ENCODE data around the gene MN1.

Gene MN1

DNA sequence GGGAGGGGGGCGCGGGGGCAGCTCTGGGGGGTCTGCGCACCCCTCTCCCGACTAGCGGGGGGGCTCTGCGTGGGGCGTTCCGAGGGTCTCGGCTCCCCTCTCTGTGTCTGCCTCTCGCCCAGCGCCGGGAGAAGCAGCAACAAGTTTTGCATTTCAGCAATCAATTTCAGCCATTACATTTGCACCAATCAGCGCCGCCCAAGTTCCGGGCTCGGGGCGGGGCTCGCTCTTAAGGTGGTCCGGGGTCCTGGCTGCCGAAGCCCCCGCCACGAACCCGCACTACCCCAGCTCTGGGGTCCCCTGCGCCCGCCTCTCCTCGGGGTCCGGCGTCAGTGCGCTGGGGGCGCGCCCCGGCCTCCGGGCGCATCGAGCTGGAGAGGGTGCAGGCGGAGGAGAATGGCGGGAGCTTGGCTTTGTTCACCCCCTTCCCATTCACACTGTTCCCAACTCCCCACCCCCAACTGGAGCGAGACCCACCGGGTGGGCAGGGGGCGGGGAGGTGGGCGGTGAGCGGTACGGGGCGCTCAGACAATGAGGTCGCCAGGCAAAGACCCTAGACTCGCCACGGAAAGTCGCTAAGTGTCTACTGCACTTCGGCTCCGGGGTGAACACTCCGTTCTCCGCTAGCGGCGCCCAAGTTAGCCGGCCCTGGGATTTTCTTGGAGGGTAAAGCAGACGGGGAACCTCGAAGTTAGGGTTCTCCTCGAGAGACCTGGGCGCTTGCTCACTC, at the start of gene MN1:
TSS of gene MN1 (minus strand) at position 141 of the 730 bp plus-strand sequence. CDS start 1,213 bp downstream, outside the sequence.
- no peak for DNase-seq (ENCODE audit: low read depth)

DNA sequence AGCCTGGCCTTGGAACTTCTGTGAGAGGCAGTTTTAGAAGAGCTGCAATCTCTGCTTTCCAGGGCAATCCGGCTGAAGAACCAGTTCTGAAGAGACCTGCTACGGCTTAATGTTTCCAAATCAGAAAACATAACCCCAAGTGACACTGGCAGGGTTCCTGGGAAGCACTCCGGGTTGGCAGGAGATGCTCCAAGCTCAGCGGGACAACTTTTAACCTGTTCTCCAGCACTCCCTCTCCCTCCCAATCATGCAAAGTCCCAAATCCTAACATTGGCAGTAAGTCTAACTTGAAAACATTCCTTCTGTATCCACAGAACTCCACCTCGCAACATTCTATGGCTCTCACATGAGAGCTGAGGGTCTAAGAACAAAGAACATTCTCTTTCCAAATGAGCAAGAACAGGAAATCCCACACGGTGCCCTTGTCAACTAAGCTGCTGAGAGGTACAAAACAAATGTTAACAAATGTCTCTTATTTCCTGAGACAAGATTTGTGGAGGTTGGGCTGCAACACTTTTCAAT, 48.5 kb upstream of the MN1 start:
- DNase-seq (ENCODE audit: low read depth), result no peak

GRCh38 chr22:27848005-27848404, 46.4 kb upstream of the MN1 start:
- DNase-seq (ENCODE audit: low read depth), result no peak

- DNase-seq (ENCODE audit: low read depth), result no peak
Measured at GRCh38 chr22:27846910-27847309, 45.4 kb upstream of the MN1 start.

GRCh38 chr22:27846248-27846757, 44.7 kb upstream of the MN1 start:
- DNase-seq (ENCODE audit: low read depth), result no peak

GRCh38 chr22:27845644-27846043, 44.1 kb upstream of the MN1 start:
- DNase-seq (ENCODE audit: low read depth), result no peak

DNA sequence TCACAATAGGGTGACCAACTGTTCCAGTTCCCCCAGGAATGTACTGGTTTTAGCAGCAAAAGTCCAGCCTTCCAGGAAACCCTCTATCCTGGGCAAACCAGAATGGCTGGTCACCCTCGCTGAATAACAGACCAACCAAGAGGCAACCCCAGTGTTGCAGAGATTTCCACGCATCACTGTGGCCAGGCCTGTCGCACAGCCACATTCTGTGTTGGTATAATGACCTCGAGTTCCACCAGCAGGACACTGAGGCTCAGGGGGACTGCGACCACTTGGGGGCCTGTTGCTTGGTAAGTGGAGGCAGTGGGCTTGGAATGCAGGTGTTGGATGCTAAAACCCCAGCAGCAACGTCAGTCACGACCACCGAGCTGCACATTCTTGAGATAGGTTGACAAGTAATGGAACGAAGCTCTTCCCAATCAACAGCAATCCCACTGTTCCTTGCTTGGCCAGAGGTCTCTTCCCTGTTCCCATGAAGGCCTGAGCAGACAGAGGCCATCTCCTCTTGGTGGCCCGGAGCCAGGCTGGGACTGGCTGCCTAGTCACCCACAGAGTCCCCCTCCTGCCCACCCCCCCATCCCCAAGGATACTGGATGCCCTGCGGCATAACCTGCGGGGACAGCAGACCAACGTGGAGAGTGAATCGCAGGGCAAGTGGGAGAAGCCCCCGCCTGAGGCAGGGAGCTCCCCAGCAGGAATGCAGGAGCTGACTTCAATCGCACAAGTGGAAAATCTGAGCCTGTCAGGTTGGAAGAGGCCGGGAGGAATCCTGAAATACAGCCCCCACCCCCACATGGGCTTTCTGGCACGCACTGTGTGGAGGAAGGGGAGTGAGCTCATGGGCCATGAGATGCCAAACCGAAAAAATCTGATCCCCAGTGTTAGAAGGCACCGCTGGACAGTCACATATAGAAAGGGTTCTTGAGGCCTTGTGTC, 43.4 kb upstream of the MN1 start:
- no peak for DNase-seq (ENCODE audit: low read depth)

DNA sequence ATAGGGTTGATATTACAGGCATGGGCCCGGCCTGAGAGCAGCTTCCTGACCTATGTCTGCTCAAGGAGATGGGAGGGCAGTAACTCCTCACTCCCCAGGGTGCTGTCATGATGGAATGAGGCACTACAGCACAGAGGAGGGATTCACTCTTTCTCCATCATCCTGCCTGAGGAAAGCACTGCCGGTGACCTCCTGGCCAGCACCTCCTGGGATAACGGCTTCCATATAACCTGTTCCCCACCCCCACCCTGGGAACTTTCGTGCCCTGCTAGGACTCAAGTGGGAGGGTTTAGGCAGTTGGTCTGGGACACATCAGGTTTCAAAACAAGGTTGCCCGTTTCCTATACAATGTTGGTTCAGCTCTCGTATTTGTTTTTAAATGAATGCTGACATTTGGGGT, 42.7 kb upstream of the MN1 start:
- DNase-seq (ENCODE audit: low read depth), result no peak

GRCh38 chr22:27843441-27843840, 41.9 kb upstream of the MN1 start:
- no peak for DNase-seq (ENCODE audit: low read depth)

- DNase-seq (ENCODE audit: low read depth), result peak; percentile 62
Measured at GRCh38 chr22:27842669-27843431, 41.3 kb upstream of the MN1 start.

DNA sequence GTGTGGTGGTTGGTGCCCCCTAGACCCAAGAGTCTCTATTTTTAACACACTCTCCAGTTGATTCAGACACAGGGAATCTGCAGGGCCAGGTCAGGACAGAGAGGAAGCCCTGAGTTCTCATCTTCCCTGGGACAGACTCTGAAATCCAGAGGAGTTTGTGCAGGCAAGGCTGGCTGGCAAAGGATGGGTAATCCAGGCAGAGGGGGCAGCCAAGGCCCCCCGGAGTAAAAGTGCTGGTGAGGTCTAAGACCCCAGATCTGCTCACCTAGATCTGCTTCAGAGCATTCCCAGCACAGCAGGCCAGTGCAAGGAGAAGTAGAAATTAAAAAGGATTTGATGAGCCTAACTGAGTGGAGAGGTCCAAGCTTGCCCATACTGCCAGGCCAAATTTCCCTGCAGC, 40.6 kb upstream of the MN1 start:
- DNase-seq (ENCODE audit: low read depth), result no peak

- no peak for DNase-seq (ENCODE audit: low read depth)
Measured at GRCh38 chr22:27840436-27840835, 38.9 kb upstream of the MN1 start.

- DNase-seq (ENCODE audit: low read depth), result no peak
Measured at GRCh38 chr22:27839057-27839660, 37.6 kb upstream of the MN1 start.

GRCh38 chr22:27836181-27836580, 34.6 kb upstream of the MN1 start:
- no peak for DNase-seq (ENCODE audit: low read depth)

GRCh38 chr22:27835446-27835845, 33.9 kb upstream of the MN1 start:
- no peak for DNase-seq (ENCODE audit: low read depth)

DNA sequence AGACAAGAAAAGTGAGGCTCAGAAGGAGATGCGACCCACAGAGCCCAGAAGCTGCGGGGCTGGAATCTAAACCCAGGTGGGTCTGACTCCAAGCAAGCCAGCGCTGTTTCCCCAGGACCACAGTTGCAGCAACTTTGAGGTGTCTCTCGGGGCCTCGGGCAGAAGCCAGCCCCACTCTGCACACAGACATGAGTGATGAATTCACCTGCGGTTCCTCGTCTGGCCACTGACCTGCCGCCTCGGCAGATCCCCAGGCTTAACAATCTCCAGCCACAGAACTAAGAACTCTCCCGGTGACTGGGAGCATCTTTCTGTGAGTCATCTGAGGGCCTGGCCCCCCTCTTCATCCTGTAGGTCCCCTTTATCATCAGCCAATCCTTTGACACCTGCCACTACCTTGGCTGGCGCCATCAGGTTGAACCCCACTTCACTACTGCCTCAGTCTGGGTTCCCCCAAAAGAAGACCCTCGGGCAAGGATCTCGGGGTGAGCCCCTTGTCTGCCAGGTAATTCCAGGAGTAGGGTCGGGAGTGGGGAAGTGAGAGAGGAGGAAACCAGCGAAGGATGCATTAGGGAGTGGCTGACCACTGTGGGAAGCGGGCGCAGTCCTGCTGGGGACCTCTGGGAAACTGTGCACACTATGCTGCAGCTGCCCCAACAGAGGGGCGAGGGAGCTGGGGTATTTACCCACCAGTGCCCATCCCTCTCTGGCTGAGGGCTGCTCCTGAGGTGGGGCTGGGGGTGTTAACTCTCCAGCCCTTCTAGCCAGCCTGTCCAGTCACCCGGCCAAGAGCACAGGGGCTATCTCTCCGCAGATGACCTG, 33.0 kb upstream of the MN1 start:
- DNase-seq (ENCODE audit: low read depth), result no peak

DNA sequence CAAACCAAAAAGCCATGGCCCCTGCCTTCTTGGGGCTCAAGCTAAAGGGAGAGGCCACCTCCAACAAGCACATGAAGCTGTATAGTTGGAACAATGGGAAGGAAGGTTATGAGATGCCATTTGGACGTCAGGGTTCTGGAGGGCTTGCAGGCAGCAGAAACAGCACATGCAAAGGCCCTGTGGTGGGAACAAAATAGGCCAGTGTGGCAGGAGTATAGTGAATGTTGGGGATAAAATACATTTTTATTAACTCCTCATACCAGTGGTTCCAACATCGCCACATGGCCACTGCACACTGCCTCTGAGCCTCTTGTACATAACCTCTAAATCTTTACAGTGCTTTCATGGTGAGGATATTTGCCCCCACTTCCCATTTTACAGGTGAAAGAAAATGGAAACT, 32.2 kb upstream of the MN1 start:
- DNase-seq (ENCODE audit: low read depth), result no peak

GRCh38 chr22:27832606-27833005, 31.1 kb upstream of the MN1 start:
- DNase-seq (ENCODE audit: low read depth), result no peak

- no peak for DNase-seq (ENCODE audit: low read depth)
Measured at GRCh38 chr22:27829620-27830019, 28.1 kb upstream of the MN1 start.

Data from fibroblast of the conjunctiva (primary cell).